Dermis microvascular lymphatic vessel endothelial cell (primary cell): ENCODE data around the gene GALNT12. TPM values are rescaled to one million over a fixed set of nuclear protein-coding genes. Genes with fewer than 3 reads are reported as not detected.

Source experiments
- DNase-seq, 2 donors: peaks; one replicate each; pipeline versions ENCODE4 v3.0.0 to v3.0.0-alpha.2; 2010; ENCODE audit warnings: low read depth in 2 of 2
- total RNA-seq: library from RNA; depleted of rRNA; stranded (reverse); fragments of >200 nt; gene quantifications from 2 replicates; pipeline ENCODE4 v1.2.1, GENCODE V29; 2014

The GALNT12 gene
- total RNA-seq, 1 donor from 2014 or later = 0.26 TPM

DNA sequence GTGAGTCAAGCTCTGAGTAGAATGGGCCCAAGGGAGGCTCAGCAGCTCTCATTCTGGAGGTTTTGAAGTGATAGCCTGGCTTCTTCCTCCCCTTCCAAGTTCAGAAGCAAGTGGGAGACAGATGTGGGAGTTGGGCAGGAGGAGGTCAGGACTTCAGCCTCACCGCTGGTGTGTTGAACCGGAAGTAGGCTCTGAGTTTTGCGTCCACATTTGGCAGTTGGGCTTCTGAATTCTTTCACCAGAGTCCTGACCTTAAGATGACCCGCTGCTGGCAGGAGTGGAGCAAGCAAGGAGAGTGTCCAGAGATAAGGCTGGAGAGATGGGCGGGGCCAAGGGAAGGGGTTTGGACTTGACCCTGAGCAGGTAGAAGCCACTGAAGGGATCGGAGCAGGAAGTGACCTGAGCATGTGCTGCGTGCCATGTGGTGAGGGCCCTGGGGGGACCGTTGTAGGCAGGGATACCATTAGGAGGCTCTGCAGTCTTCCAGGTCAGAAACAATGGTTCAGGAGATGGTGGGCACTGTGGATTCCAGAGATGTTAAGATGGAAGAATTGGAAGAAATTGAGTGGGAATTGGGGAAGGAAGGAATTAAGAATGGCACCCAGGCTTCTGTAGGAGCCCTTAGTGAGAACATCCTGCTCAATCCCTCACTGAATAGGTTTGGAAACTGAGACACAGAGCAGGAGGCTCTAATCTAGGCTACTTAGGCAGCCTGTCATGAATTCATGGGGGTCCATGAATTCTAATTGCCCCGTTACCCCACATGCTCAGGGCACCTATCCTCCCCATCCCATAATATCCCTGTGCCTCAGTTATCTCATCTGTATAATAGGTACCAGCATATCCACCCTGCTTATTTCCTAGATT lies 25.9 kb downstream of the GALNT12 start:
- DNase-seq = no peak

DNA sequence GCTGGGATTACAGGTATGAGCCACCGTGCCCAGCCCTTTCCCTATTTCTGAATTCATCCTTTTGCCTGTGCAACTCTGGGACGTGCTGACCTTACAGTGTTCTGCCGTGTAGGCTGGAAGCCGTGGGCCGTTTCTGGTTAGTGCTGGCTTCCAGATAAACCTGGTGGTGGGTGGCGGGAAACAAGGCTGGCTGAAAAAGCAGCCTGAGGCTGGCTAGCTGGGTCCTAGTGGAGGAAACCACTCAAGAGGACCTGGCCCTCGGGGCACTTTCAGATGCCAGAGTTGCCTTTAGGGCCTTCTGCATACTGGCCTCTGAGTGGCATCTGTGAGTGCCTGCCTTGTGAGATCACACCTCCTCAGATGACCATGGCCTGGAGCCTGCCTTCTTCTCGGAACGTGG lies 26.9 kb downstream of the GALNT12 start:
- DNase-seq = no peak

DNA sequence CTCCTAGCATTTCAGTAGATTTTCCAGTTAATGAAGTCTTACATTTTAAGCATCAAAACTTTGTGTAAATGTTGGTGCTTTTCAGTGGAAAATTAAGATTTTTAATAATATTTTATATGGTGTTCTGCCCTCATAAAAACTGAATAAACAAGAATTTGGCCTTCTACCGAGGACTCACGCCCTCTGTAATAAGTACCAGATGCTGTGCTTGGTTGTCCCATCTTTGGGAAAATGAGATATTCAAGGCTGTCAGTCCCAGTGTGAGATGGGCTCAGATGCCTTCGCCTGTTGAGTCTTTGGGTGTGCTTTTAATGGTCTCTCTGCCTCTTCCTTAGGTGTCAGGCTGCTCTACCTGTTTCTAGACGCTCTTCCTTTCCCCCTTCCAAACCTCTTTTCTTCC lies 28.7 kb downstream of the GALNT12 start:
- no peak for DNase-seq

DNA sequence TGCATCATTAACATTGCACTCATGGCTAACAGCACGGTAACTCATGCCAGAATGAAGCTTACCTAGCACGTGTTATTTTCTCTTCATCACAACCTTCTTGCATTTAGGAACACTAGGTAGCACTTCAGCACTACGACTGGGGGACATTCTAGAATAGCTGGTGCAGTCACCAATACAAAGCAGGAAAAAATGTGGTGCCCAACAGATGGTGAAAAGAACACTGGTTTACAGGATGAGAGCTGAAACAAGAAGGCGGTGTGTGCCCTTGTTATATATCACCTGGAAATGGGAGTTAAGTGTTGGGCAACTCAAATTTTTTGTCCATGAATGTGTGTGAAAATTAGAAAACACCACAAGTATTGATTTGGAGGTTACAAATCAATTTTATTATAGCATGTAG lies 30.0 kb downstream of the GALNT12 start:
- DNase-seq = no peak

DNA sequence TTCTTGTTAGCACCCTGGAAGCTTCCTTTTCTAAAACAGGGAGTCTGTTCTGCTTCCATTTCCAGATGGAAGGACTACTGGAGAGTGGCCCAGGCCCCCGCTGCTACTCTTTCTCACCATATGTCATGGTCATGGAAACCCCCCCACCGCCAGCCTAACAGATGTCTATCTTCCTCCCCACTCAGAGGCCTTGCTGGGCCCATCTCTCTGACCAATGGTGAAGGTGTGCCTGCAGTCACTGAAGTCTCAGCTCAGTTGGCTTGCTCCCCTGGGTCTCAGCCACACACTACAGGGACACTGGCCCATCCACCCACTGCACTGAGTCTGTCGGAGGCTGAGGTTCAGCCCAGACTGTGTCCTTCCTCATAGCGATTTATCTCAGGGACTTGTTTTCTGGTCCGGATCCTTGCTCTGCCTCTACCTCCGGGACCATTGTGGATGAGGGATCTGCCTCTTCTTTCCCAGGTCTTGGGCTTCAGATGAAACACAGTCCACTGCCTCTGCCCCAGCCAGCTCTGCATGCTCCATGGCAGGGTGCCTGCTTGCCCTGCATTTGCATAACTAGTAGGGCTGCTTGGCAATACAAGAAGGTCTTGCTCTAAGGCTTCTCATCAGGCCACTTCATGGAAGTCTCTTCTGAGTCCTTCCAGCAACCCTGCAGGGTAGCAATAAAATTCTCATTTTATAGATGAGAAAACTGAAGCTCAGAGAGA lies 30.8 kb downstream of the GALNT12 start:
- DNase-seq = no peak

DNA sequence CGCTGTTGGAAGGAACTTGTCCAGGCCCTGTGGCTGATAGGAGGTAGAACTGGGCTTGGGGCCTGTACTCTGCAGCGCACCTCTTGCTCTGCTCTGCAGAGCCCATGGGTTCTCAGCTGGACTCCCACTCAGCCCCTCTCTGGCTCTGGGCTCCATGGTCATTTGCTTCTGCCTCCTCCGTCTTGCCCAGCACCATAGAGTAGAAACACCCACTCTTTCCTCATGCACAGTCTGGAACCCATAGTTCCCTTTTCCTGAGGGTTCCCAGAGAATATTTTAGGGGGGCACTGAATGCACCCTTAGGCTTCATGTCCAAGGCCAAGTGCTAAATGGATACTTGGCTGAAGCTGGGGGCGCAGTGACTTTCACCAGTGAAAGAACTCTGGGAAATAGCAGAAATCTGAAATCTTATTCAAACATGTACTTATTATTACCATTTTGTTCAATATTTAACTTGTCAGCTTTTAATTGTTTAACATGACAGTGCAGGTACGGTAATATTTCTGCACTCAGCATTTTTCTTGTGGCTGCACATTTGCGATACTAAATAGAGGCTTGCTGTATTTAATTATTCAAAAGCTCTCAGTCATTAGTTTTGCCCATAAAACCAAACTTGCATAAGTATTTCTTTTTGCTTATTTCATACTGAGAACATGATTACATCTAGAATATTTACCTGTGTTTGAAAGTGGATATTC lies 31.5 kb downstream of the GALNT12 start:
- DNase-seq = no peak

DNA sequence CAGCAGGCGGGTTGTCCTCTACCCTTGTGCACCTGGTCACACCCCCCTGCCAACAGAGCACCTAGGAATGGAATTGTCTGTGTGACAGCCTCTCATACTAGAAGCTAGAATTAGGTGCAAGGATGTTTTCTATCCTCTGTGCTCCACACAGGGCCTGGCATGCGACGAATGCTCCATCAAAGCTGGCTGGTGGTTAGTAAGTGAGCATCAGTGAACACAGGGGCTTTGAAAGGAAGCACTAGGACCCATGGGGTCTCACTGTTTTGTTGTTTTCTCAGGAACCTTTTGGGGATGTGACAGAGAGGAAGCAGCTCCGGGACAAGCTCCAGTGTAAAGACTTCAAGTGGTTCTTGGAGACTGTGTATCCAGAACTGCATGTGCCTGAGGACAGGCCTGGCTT lies 32.3 kb downstream of the GALNT12 start:
- no peak for DNase-seq

DNA sequence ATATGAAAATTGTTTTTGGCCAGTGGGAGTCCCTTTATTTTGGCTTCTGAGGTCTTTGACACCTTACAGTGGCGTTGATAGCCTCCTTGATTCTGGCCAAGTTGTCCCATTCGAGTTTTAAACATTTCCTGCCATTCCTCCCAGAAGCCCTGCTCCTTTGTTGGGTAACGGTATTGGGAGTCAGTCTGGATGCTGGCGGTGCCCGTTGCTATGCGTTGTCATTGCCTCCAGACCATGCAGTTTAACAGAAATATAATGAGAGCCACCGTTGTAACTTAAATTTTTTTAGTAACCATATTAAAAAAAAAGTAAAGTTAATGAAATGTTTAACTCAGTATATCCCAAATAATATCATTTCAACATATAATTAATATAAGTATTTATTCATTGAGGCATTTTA lies 35.0 kb downstream of the GALNT12 start:
- DNase-seq = no peak

DNA sequence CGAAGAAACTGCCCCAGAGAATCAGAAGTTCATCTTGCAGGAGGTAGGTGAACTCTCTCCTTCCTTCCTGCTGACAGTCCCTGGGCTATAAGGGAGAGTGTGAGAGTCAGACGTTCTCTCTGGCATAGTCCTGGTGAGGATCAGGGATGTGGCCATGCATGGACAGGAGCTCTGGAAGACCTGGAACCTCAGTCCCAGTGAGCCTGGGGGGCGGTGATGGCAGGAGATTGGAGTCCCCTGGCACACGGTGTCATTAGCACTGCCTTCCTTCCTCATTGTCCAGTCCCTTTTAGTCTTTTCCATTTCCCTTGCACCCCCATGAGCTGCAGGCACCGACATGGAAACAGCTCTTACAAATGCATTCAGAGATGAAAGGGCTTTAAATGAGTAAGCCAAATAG lies 38.6 kb downstream of the GALNT12 start:
- no peak for DNase-seq

DNA sequence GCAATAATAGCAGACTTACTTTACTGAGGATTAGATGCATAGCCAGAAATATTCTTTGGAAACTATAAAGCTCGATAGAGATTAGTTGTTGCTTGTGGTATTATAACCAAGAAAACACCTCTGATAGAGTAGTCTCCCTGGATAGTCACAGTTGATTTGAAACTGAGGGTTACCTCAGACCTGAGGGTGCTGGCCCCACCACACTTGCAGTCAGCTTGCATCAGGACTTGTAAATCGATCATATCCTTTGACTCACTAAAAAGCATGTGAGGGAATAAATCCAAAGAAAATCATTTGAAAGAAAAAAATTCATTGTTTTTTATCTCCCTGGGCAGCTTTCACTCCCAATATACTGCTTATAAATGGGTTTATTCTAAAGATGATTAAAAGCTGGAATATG lies 39.4 kb downstream of the GALNT12 start:
- DNase-seq = no peak

DNA sequence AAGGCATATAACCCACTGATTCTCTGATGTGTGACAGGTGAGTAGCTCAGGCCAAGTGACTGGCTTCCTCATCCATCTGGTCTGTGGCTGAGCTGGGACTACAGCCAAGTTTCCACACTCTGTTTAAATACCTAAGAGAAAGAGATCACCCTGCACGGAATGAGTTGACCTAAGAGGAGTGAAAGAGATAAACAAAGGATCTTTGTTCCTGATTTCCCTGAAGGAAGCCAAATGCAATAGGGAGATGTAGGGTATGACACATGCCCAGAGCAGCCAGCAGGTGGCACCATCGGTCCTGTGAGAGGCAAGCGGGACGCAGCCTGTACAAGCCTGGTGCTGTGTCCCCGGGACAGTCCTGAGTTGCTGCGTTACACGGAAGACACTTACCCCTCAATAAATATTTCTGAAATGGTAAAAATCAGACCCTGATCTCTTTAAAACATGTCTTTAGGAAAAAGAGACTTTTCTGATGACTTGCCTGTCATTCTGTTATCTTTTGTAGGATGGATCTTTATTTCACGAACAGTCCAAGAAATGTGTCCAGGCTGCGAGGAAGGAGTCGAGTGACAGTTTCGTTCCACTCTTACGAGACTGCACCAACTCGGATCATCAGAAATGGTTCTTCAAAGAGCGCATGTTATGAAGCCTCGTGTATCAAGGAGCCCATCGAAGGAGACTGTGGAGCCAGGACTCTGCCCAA lies 41.1 kb downstream of the GALNT12 start:
- DNase-seq = peak; percentile 68 to 84

DNA sequence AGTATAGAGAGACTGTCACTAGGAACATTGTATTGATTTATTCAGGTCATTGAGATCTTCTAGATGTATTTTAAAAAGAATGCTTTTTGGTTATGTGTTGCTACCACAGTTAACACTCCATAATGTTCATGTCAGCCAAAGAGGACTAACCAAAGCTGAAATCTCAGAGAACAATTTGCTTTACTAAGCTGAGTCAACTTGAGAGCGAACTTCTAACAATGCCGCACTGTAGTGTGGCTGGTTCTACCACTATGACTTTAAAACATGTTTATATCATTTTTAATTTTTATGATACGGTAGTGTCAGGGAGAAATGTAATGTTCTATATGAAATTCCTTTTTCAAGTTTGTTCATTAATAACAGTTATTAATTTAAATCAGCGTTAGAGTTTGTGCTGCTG lies 42.1 kb downstream of the GALNT12 start:
- no peak for DNase-seq

DNA sequence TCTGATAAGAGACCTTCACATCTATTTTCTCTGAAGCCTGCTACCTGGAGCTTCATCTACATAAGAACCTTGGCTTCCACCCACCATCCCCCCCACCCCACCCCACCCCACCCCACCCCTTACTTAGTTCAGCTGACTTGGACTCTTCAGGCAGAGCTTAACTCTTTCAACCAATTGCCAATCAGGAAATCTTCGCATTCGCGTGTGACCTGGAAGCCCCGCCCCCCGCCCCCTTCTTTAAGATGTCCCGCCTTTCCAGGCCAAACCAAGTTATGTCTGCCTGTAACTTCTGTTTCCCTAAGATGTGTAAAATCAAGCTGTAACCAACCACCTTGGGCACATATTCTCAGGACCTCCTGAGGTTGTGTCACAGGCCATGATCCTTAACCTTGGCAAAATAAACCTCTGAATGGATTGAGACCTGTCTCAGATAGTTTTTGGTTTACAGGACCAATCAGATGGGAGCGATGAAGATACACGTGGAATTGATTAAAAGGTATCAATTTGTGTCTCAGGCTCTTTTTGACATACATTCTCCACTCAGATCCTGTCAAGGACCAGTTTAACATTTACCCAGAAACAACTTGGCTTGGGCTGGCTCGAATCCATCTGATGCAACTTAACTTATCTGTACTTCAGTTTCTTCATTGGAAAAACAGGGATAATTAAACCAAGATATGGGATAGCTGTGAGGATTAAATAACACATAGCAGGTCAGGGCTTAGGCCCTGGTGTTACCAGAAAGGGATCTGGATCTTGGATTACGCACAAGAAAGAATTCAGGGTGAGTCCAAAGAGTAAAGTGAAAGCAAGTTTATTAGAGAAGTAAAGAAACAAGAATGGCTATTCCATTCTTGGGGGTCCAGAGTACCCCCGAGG lies 43.6 kb downstream of the GALNT12 start:
- DNase-seq = no peak

DNA sequence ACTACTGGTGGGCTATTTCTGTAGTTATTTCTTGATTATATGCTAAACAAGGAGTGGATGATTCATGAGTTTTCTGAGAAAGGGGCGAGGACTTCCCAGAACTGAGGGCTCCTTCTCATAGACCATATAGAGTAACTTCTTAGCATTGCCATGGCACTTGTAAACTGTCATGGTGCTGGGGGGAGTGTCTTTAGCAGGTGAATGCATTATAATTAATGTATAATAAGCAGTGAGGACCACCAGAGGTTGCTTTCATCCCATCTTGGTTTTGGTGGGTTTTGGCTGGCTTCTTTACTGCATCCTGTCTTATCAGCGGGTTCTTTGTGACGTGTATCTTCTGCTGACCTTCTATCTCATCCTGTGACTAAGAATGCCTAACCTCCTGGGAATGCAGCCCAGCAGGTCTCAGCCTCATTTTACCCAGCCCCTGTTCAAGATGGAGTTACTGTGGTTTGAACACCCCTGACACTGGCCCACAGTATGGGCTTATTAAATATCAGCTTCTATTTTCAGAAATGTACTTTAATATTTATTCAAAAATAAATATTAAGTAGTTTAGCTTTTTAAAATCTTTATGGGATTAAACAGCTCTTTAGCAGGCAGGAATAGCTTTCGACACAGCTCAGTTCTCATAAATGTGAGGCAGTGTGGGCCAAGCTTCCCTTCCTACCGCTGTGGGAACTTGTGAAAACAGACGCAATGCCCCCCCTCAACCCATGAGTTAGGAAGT lies 44.4 kb downstream of the GALNT12 start:
- DNase-seq = no peak

DNA sequence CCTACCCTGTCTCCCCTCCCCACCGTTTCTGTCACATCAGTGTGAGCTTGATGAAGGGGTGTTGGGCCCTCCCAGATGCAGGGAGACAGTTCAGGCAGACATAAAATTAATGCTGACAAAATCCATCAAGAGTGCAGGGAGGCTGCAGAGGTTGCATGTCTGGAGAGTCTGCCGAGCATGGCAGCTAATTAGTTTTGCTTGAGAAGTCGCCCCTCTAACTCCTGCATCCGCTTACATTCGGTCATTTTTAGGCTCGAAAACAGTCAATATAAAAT lies 44.9 kb downstream of the GALNT12 start:
- DNase-seq = no peak

DNA sequence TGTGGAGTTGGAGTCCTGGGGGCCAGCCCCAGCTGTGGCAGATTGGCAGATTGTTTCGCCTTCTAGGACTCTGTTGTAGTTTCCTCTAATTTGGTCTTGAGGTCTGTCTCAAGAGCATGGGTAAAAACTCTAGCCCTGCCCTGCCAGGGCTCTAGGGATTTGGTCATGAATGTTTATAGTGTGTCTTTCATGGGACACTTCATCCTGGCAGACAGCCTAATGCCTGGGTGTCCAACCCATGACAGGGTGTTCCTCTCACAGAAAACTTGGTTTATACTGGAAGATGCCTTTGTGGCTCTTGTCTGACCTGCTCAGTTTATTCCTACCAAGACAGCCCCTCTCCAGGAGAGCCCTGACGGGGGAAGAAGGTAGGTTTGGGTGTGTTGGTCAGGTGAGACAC lies 45.5 kb downstream of the GALNT12 start:
- no peak for DNase-seq

DNA sequence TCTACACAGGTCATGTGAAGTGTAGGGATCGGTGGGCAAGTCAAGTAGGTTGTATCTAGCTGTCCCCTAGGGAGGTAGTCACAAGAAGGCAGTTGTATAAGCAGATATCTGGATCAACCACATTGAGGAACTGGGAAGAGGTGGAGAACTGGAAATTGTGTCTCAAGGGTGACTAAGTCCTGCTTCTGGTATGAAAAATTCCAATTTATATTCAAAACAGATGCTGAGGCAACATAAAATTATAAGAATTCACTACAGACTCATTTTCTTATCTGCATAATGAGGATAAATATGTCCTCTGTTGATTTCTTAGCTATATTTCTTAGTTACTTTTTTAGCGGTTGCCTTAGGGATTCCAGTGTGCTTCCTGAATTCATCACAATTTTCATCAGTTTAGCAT lies 46.8 kb downstream of the GALNT12 start:
- DNase-seq = no peak

DNA sequence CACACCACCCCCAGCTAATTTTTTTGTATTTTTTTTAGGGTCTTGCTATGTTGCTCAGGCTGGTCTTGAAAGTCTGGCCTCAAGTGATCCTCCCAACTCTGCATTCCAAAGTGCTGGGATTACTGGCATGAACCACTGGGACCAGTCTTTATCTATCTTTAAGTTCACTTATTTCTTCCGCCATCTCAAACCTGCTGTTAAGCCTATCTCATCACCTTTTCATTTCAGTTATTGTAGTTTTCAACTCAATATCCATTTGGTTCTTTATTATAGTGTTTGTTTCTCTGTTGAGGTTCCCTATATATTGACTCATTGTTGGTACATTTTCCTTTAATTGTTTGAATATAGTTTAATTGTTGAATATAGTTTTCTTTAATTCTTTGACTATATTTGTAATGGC lies 48.1 kb downstream of the GALNT12 start:
- no peak for DNase-seq

DNA sequence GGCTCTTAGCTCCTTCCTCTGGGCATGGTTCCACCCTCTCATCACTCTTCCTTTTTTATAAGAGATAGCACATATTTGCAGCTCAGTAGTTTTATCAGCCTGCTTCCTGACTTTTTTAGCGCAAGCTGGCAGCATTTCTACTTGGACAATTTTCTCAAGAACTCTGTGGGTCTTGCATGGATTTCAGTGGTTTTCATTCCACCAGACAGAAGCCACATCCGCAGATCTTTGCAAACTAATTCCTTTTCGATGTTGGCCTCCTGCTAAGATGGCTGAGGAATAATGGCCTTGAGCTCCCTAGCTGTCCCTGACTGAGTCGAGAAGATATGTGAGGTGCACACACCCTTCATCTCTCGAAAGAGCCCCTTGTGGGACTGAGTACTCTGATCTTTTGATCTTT lies 49.5 kb downstream of the GALNT12 start:
- no peak for DNase-seq

DNA sequence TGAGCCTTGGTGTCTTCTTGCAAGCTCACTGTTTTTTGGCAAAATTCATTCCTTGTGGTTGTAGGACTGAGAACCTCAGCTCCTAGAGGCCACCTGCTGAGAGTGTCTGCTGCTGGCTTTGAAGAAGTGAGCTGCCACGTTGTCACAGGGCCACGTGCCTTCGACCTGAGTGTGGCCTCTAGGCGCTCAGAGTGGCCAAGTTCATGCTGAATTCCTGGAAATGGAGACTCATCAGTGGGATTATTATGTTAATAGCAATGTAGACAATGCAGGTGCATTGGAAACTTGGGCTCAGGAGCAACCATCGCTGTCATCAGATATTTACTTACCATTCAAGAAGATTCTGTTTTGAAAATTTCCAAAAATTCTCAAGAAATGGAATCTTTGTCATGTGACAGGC lies 52.5 kb downstream of the GALNT12 start:
- no peak for DNase-seq
